Tibial nerve (tissue), 4 donors: ENCODE measurements around the gene NBR1. TPM values are rescaled to one million over a fixed set of nuclear protein-coding genes. Genes with fewer than 3 reads are reported as not detected.
"Not testable (repeated sequence)": the region's sequence is repeated elsewhere in the genome, so short reads cannot be mapped to it uniquely, and the experiment has no call there.

Experiments used
- DNase-seq, 2 donors: peaks; one replicate each; pipeline ENCODE4 v3.0.0-alpha.2; 2019; ENCODE audit warnings: low spot score in 2 of 2
- H3K27ac ChIP-seq, 4 donors: fragments of 200-600 bp; sonication (generic) in 3 of 4; one replicate each; pipeline ENCODE4 v1.5.1; 2017 to 2019; ENCODE audit warnings: mild to moderate bottlenecking in 1 of 4
- H3K27me3 ChIP-seq, 2 donors: fragments of 200-600 bp; sonication (generic) in 1 of 2; one replicate each; pipeline versions ENCODE4 v1.5.1 to v1.6.0; 2017 to 2019
- H3K36me3 ChIP-seq, 3 donors: fragments of 200-600 bp; sonication (generic); one replicate each; pipeline ENCODE4 v1.5.1; 2018 to 2019
- H3K4me1 ChIP-seq, 4 donors: fragments of 200-600 bp; sonication (generic) in 3 of 4; one replicate each; pipeline ENCODE4 v1.5.1; 2017 to 2019
- H3K4me3 ChIP-seq, 4 donors: fragments of 200-600 bp; sonication (generic) in 3 of 4; one replicate each; pipeline ENCODE4 v1.5.1; 2017 to 2019; ENCODE audit warnings: mild to moderate bottlenecking in 1 of 4, moderate library complexity in 1 of 4
- H3K9me3 ChIP-seq, 4 donors: fragments of 200-600 bp; sonication (generic) in 3 of 4; one replicate each; pipeline ENCODE4 v1.5.1; 2017 to 2019
- EP300 ChIP-seq, 2 donors: sonication (generic); formaldehyde crosslinking; IDR thresholded peaks; one replicate each; pipeline ENCODE4 v1.6.1; 2017; ENCODE audit warnings: antibody characterized with exemption in 2 of 2, mild to moderate bottlenecking in 1 of 2
- POLR2A ChIP-seq, 2 donors: fragments of 450-650 bp; IDR thresholded peaks; one replicate each; pipeline ENCODE4 v1.6.1; 2017; ENCODE audit warnings: antibody characterized with exemption in 2 of 2, mild to moderate bottlenecking in 2 of 2, moderate library complexity in 2 of 2
- WGBS, 2 donors: methylation state at CpG; one replicate each; pipeline ENCODE4 v1.1.5; 2018; 5-methylcytosine and 5-hydroxymethylcytosine counted together
- total RNA-seq, 4 donors: library from RNA; depleted of rRNA; stranded (reverse); fragments of >200 nt; gene quantifications; one replicate each; pipeline ENCODE4 v1.1.0, GENCODE V29; 2016
- TF ChIP-seq, protein P1 (sequence below), 5 experiments: fragments of 200-600 bp in 3 of 5; fragments of 450-650 bp in 2 of 5; sonication (generic) in 3 of 5; IDR thresholded peaks; one replicate each; pipeline ENCODE4 v1.5.1; 2016 to 2019; ENCODE audit warnings: antibody characterized with exemption in 5 of 5, mild to moderate bottlenecking in 3 of 5, moderate library complexity in 2 of 5

Gene NBR1
- total RNA-seq, 4 donors from 2014 or later, result 61.7 to 80.0 (median 73.5) TPM

DNA sequence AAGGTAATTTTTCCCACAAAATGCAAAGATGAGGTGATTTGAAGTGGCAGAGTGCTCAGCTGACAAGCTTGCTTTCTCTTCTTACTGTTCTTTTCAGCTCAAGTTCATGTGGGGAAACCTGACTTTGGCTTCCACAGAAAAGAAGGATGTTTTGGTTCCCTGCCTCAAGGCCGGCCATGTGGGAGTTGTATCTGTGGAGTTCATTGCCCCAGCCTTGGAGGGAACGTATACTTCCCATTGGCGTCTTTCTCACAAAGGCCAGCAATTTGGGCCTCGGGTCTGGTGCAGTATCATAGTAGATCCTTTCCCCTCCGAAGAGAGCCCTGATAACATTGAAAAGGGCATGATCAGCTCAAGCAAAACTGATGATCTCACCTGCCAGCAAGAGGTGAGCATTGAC, 22.2 kb downstream of the NBR1 start:
- WGBS, 2 donors, result 89 to 92% methylated on average over 5 of the region's 5 CpGs
- H3K27me3 ChIP-seq, result no peaks in the 10 kb centered on the region
- H3K27ac ChIP-seq, result no peak overlapping the region
- no peaks in the 10 kb centered on the region for H3K9me3 ChIP-seq
- DNase-seq, result no peak
- peaks cover 35 to 100% (median 75%) of the 10 kb centered on the region in 3 donors for H3K36me3 ChIP-seq
- H3K4me1 ChIP-seq, result no peaks in the 10 kb centered on the region
- no peak overlapping the region for H3K4me3 ChIP-seq
- TF ChIP-seq, protein P1, sequence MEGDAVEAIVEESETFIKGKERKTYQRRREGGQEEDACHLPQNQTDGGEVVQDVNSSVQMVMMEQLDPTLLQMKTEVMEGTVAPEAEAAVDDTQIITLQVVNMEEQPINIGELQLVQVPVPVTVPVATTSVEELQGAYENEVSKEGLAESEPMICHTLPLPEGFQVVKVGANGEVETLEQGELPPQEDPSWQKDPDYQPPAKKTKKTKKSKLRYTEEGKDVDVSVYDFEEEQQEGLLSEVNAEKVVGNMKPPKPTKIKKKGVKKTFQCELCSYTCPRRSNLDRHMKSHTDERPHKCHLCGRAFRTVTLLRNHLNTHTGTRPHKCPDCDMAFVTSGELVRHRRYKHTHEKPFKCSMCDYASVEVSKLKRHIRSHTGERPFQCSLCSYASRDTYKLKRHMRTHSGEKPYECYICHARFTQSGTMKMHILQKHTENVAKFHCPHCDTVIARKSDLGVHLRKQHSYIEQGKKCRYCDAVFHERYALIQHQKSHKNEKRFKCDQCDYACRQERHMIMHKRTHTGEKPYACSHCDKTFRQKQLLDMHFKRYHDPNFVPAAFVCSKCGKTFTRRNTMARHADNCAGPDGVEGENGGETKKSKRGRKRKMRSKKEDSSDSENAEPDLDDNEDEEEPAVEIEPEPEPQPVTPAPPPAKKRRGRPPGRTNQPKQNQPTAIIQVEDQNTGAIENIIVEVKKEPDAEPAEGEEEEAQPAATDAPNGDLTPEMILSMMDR (IDR thresholded peaks at IDR 0.05), result no peak
- TF ChIP-seq POLR2A (IDR thresholded peaks at IDR 0.05) (no peak), EP300 (IDR thresholded peaks at IDR 0.05) (no peak)

DNA sequence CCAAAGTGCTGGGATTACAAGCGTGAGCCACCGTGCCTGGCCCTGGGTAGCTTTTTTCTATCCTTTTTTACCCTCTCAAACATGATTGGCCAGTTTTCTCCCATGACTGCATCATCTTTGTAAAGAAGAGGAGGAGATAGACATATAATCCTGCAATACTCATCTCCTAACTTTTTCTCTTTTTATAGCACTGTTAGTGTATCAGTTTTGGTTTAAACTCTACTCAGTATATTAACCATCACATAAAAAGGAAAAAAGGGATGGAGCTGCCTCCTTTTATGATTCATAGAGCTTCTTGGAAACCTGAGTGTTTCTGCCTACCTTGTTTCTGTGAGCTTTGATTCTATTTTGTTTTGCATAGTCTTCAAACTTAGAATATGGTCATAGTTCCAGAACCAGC, 28.6 kb downstream of the NBR1 start:
- Histone ChIP-seq H3K27me3 (no peaks in the 10 kb centered on the region), H3K4me3 (no peak overlapping the region), H3K9me3 (no peaks in the 10 kb centered on the region), H3K36me3 (peaks cover 17 to 100% (median 63%) of the 10 kb centered on the region in 3 donors), H3K27ac (no peak overlapping the region), H3K4me1 (no peaks in the 10 kb centered on the region)
- TF ChIP-seq POLR2A (IDR thresholded peaks at IDR 0.05) (no peak), EP300 (IDR thresholded peaks at IDR 0.05) (no peak)
- TF ChIP-seq, protein P1 (IDR thresholded peaks at IDR 0.05), result no peak
- WGBS, 2 donors, result 88 to 90% methylated on average over 2 of the region's 2 CpGs
- no peak for DNase-seq

- 87 to 88% methylated on average over 4 of the region's 4 CpGs for WGBS, 2 donors
- Histone ChIP-seq H3K4me3 (no peak overlapping the region), H3K27ac (no peak overlapping the region), H3K36me3 (peaks cover 16 to 100% (median 62%) of the 10 kb centered on the region in 3 donors), H3K27me3 (no peaks in the 10 kb centered on the region), H3K9me3 (no peaks in the 10 kb centered on the region), H3K4me1 (no peaks in the 10 kb centered on the region)
- DNase-seq, result no peak
- no peak for TF ChIP-seq POLR2A (IDR thresholded peaks at IDR 0.05)
- no peak for TF ChIP-seq EP300 (IDR thresholded peaks at IDR 0.05)
- TF ChIP-seq, protein P1 (IDR thresholded peaks at IDR 0.05), result no peak
Measured at GRCh38 chr17:43200127-43200526, 29.1 kb downstream of the NBR1 start.

DNA sequence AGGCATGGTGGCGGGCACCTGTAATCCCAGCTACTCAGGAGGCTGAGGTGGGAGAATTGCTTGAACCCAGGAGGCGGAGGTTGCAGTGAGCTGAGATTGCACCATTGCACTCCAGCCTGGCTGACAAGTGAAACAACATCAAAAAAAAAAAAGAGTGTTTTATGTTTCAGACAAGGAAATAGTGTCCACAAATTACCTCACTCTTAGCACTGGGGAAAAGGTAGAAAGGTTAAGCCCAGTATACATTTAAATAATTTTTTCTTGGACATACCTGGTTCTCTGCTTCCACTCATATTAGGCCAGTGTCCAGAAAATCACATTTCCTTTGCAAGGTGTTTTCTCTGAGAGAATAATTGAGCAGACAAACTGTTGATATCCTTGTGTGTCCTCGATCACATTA, 32.0 kb downstream of the NBR1 start:
- peaks cover 7 to 100% (median 43%) of the 10 kb centered on the region in 3 donors for H3K36me3 ChIP-seq
- not testable (repeated sequence) for H3K9me3 ChIP-seq, H3K4me1 ChIP-seq, H3K27ac ChIP-seq, H3K4me3 ChIP-seq, DNase-seq, H3K27me3 ChIP-seq
- 95 to 99% methylated on average over 3 of the region's 3 CpGs for WGBS, 2 donors

DNA sequence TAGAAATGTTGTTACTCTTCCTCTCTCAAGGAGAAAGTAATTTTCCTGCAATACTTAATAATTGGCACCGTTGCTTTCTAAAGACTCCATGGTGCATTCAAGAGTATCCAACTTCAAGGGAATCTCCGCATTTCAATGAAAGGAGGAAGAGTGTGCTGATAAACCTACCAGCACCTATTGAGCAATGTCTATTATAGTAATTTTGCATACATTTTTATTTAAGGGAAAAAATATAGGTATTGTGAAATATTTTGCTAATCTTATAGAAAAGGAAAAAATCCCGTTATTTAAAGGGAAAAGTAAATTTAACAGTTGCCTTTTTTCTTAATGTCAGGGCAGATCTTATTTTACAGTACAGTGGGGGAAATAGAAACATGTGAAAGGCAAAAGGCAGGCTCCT, 39.6 kb downstream of the NBR1 start:
- TF ChIP-seq EP300 (IDR thresholded peaks at IDR 0.05) (no peak), POLR2A (IDR thresholded peaks at IDR 0.05) (no peak)
- TF ChIP-seq, protein P1 (IDR thresholded peaks at IDR 0.05), result no peak
- Histone ChIP-seq H3K4me1 (peaks cover 0 to 27% (median 11%) of the 10 kb centered on the region in 4 donors), H3K27ac (peak overlapping the region in 2 of 4 donors; percentile 79 to 84), H3K4me3 (no peak overlapping the region), H3K36me3 (peaks cover 0 to 63% (median under 1%) of the 10 kb centered on the region in 3 donors), H3K9me3 (no peaks in the 10 kb centered on the region), H3K27me3 (no peaks in the 10 kb centered on the region)
- no peak for DNase-seq
- WGBS, 2 donors, result 66 to 81% methylated on average over 3 of the region's 3 CpGs

GRCh38 chr17:43211123-43211479, 40.1 kb downstream of the NBR1 start:
- Histone ChIP-seq H3K4me1 (peaks cover 0 to 27% (median 11%) of the 10 kb centered on the region in 4 donors), H3K36me3 (peaks cover 0 to 62% (median 0%) of the 10 kb centered on the region in 3 donors), H3K4me3 (peak overlapping the region; percentile 36 to 74 (median 62)), H3K9me3 (no peaks in the 10 kb centered on the region), H3K27me3 (no peaks in the 10 kb centered on the region), H3K27ac (peak overlapping the region; percentile 29 to 84 (median 81))
- WGBS, 2 donors, result 23 to 34% methylated on average over 2 of the region's 2 CpGs
- no peak for DNase-seq
- TF ChIP-seq, protein P1 (IDR thresholded peaks at IDR 0.05), result no peak
- no peak for TF ChIP-seq POLR2A (IDR thresholded peaks at IDR 0.05)
- TF ChIP-seq EP300 (IDR thresholded peaks at IDR 0.05), result no peak
